ENCODE measurements around the gene RICTOR. TPM values are rescaled to one million over a fixed set of nuclear protein-coding genes. Genes with fewer than 3 reads are reported as not detected.

RICTOR gene
- total RNA-seq, 2 donors from 2014 or later: 18.7 to 25.1 TPM

DNA sequence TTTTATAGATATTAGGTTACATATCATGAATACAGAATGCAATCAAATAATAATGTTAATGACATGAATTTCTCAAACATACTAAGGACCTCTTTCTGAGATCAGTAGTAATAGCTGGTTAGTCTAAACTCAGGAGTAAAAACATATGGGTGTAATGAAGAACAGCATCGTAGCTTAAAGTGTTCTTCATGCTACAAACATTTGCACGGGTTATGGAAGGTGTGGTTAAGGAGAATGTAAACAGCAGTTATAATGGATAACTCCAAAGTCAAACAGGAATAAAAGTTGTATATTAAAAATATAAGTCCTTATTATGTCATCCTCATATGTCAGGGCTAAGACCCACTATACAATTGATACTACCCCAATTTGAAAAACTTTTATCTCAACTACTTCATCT lies 112.5 kb downstream of the RICTOR start:
- DNase-seq (ENCODE audit: low spot score): no peak
- Histone ChIP-seq H3K4me1 (no peaks in the 10 kb centered on the region), H3K36me3 (peaks cover 61% of the 10 kb centered on the region), H3K27ac (no peak overlapping the region), H3K27me3 (no peaks in the 10 kb centered on the region), H3K9me3 (no peaks in the 10 kb centered on the region), H3K4me3 (no peak overlapping the region)
- TF ChIP-seq, protein P1, sequence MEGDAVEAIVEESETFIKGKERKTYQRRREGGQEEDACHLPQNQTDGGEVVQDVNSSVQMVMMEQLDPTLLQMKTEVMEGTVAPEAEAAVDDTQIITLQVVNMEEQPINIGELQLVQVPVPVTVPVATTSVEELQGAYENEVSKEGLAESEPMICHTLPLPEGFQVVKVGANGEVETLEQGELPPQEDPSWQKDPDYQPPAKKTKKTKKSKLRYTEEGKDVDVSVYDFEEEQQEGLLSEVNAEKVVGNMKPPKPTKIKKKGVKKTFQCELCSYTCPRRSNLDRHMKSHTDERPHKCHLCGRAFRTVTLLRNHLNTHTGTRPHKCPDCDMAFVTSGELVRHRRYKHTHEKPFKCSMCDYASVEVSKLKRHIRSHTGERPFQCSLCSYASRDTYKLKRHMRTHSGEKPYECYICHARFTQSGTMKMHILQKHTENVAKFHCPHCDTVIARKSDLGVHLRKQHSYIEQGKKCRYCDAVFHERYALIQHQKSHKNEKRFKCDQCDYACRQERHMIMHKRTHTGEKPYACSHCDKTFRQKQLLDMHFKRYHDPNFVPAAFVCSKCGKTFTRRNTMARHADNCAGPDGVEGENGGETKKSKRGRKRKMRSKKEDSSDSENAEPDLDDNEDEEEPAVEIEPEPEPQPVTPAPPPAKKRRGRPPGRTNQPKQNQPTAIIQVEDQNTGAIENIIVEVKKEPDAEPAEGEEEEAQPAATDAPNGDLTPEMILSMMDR (IDR thresholded peaks at IDR 0.05): no peak

GRCh38 chr5:38953426-38954012 lies 120.7 kb downstream of the RICTOR start:
- no peak for DNase-seq (ENCODE audit: low spot score)
- H3K27me3 ChIP-seq: no peaks in the 10 kb centered on the region
- TF ChIP-seq, protein P1 (IDR thresholded peaks at IDR 0.05): no peak
- H3K27ac ChIP-seq: no peak overlapping the region
- H3K4me3 ChIP-seq: no peak overlapping the region
- no peaks in the 10 kb centered on the region for H3K9me3 ChIP-seq
- H3K36me3 ChIP-seq: peaks cover 90% of the 10 kb centered on the region
- no peaks in the 10 kb centered on the region for H3K4me1 ChIP-seq

GRCh38 chr5:38948501-38948900 lies 125.7 kb downstream of the RICTOR start:
- Histone ChIP-seq H3K27me3 (no peaks in the 10 kb centered on the region), H3K4me1 (no peaks in the 10 kb centered on the region), H3K27ac (no peak overlapping the region), H3K4me3 (no peak overlapping the region), H3K36me3 (peaks cover 77% of the 10 kb centered on the region), H3K9me3 (no peaks in the 10 kb centered on the region)
- TF ChIP-seq, protein P1 (IDR thresholded peaks at IDR 0.05): no peak
- no peak for DNase-seq (ENCODE audit: low spot score)

DNA sequence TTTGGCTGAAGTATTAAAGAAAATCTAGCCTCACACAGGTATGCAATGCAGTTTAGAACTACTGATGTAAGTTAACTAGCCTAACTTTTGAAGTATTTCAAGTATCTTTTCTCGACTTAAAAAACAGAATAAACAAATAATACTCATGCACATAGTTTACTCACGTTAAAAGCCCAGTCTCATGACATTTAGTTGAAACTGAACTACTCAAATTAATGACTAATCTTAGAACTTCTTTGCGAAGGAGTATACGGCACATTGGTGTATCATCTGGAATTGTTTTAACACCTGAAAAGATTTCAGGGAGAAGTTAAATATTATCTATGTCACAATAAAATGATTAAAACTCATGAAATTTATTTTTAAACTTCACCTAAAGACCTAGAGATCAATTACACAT lies 129.9 kb downstream of the RICTOR start:
- Histone ChIP-seq H3K4me3 (no peak overlapping the region), H3K9me3 (no peaks in the 10 kb centered on the region), H3K27me3 (no peaks in the 10 kb centered on the region), H3K27ac (no peak overlapping the region), H3K4me1 (no peaks in the 10 kb centered on the region), H3K36me3 (peaks cover 67% of the 10 kb centered on the region)
- no peak for DNase-seq (ENCODE audit: low spot score)
- TF ChIP-seq, protein P1 (IDR thresholded peaks at IDR 0.05): no peak

GRCh38 chr5:38941912-38942311 lies 132.3 kb downstream of the RICTOR start:
- H3K4me1 ChIP-seq: no peaks in the 10 kb centered on the region
- TF ChIP-seq, protein P1 (IDR thresholded peaks at IDR 0.05): no peak
- no peak for DNase-seq (ENCODE audit: low spot score)
- no peak overlapping the region for H3K4me3 ChIP-seq
- no peaks in the 10 kb centered on the region for H3K27me3 ChIP-seq
- H3K27ac ChIP-seq: no peak overlapping the region
- no peaks in the 10 kb centered on the region for H3K9me3 ChIP-seq
- peaks cover 77% of the 10 kb centered on the region for H3K36me3 ChIP-seq

- Histone ChIP-seq H3K4me1 (no peaks in the 10 kb centered on the region), H3K36me3 (peaks cover 71% of the 10 kb centered on the region), H3K27me3 (no peaks in the 10 kb centered on the region), H3K27ac (no peak overlapping the region), H3K9me3 (no peaks in the 10 kb centered on the region), H3K4me3 (no peak overlapping the region)
- TF ChIP-seq, protein P1 (IDR thresholded peaks at IDR 0.05): no peak
- DNase-seq (ENCODE audit: low spot score): no peak
These were observed 133.9 kb downstream of the RICTOR start for GRCh38 chr5:38940230-38940858.
